Fibroblast of lung (primary cell): Measurements from ENCODE around the gene TMEM236. TPM values are rescaled to one million over a fixed set of nuclear protein-coding genes. Genes with fewer than 3 reads are reported as not detected.

Experiments used
- DNase-seq, 2 donors: peaks; one replicate each; pipeline versions ENCODE4 v3.0.0 to v3.0.0-alpha.2; 2010; ENCODE audit warnings: low read depth in 2 of 2
- H2AFZ ChIP-seq: 2 replicates; pipeline ENCODE4 v1.5.1; 2012; ENCODE audit warnings: low read length, control low read depth, inconsistent platforms
- H3K27ac ChIP-seq: 2 replicates; pipeline ENCODE4 v1.5.1; 2011; ENCODE audit warnings: low read length, control low read depth; ENCODE audit not compliant: insufficient read depth
- H3K27me3 ChIP-seq: 2 replicates; pipeline ENCODE4 v1.5.1; 2011; ENCODE audit warnings: mild to moderate bottlenecking, low read length; ENCODE audit not compliant: control insufficient read depth, insufficient read depth
- H3K36me3 ChIP-seq: 2 replicates; pipeline ENCODE4 v1.5.1; 2011; ENCODE audit warnings: low read length; ENCODE audit not compliant: control insufficient read depth, insufficient read depth
- H3K4me1 ChIP-seq: 2 replicates; pipeline ENCODE4 v1.5.1; 2011; ENCODE audit warnings: low read length; ENCODE audit not compliant: control insufficient read depth, insufficient read depth; ENCODE audit errors: extremely low read depth
- H3K4me2 ChIP-seq: 2 replicates; pipeline ENCODE4 v1.5.1; 2011; ENCODE audit warnings: low read length, control low read depth; ENCODE audit not compliant: insufficient read depth; ENCODE audit errors: extremely low read depth
- H3K4me3 ChIP-seq, 4 experiments: fragments of 200-600 bp in 1 of 4; sonication (generic) in 1 of 4; replicated peaks in 1 of 4; 2 replicates each; pipeline ENCODE4 v1.5.1; 2011 to 2016; ENCODE audit warnings: low read length in 4 of 4, low read depth in 3 of 4, mild to moderate bottlenecking in 3 of 4, control low read depth in 2 of 4, inconsistent platforms in 1 of 4, mixed read lengths in 1 of 4; ENCODE audit not compliant: insufficient read depth in 1 of 4; ENCODE audit errors: control extremely low read depth in 1 of 4
- H3K79me2 ChIP-seq: 2 replicates; pipeline ENCODE4 v1.5.1; 2012; ENCODE audit warnings: mild to moderate bottlenecking, low read length, inconsistent platforms; ENCODE audit not compliant: control insufficient read depth, insufficient read depth
- H3K9ac ChIP-seq: 2 replicates; pipeline ENCODE4 v1.5.1; 2011; ENCODE audit warnings: mild to moderate bottlenecking, low read length, control low read depth; ENCODE audit not compliant: insufficient read depth
- H3K9me3 ChIP-seq: 2 replicates; pipeline ENCODE4 v1.5.1; 2012; ENCODE audit warnings: low read depth, low read length; ENCODE audit not compliant: control insufficient read depth, insufficient read depth
- H4K20me1 ChIP-seq: 2 replicates; pipeline ENCODE4 v1.5.1; 2011; ENCODE audit warnings: low read length; ENCODE audit not compliant: control insufficient read depth, insufficient read depth; ENCODE audit errors: extremely low read depth
- EZH2 ChIP-seq: IDR thresholded peaks from 2 replicates; pipeline ENCODE4 v1.5.1; 2012; ENCODE audit warnings: low read length, control low read depth, mild to moderate bottlenecking; ENCODE audit errors: missing control alignments
- polyA plus RNA-seq, 2 donors: library from polyadenylated mRNA; depleted of rRNA in 1 of 2; stranded (reverse) in 1 of 2; unstranded in 1 of 2; fragments of >200 nt; gene quantifications; 2 replicates each; pipeline ENCODE4 v1.2.1, GENCODE V29; 2011 to 2012; ENCODE audit warnings: missing spikeins in 1 of 2
- total RNA-seq: library from RNA; depleted of rRNA; stranded (reverse); fragments of >200 nt; gene quantifications from 2 replicates; pipeline ENCODE4 v1.2.1, GENCODE V29; 2014
- TF ChIP-seq, protein P1 (sequence below), 2 donors: IDR thresholded peaks in 1 of 2; conservative IDR thresholded peaks in 1 of 2; 1 replicate in 1 of 2; 2 replicates in 1 of 2; pipeline ENCODE4 v1.5.1; 2011 to 2012; ENCODE audit warnings: low read length in 2 of 2, control low read depth in 1 of 2, inconsistent platforms in 1 of 2, low read depth in 1 of 2, mild to moderate bottlenecking in 1 of 2

The TMEM236 gene
- total and polyA plus RNA-seq, 2 donors (not counting 1 experiment from before 2014, with no cell fraction given): 0.03 to 0.17 TPM

DNA sequence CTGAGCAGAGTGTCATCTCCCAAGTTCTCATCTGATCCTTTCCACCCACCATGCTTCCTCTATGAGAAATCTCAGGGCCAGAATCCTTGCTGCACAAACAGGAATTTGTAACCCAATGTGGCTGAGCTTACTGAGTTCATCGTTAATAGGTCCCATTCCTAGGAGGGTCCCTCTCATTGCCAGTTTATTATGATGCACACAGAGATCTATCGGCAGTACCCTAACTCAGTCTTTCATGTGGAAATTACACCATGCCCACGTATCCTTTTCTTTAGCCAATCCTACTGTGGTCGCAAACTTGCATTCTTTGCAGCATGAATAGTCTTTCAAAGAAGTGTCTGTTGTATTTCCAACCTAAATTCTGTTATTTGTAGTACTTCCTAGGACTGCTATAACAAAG is 12.1 kb downstream of the TMEM236 start:
- no peaks in the 10 kb centered on the region for H3K79me2 ChIP-seq
- TF ChIP-seq, protein P1, sequence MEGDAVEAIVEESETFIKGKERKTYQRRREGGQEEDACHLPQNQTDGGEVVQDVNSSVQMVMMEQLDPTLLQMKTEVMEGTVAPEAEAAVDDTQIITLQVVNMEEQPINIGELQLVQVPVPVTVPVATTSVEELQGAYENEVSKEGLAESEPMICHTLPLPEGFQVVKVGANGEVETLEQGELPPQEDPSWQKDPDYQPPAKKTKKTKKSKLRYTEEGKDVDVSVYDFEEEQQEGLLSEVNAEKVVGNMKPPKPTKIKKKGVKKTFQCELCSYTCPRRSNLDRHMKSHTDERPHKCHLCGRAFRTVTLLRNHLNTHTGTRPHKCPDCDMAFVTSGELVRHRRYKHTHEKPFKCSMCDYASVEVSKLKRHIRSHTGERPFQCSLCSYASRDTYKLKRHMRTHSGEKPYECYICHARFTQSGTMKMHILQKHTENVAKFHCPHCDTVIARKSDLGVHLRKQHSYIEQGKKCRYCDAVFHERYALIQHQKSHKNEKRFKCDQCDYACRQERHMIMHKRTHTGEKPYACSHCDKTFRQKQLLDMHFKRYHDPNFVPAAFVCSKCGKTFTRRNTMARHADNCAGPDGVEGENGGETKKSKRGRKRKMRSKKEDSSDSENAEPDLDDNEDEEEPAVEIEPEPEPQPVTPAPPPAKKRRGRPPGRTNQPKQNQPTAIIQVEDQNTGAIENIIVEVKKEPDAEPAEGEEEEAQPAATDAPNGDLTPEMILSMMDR (conservative IDR thresholded peaks at IDR 0.05 in 1 of 2, IDR thresholded peaks at IDR 0.05 in 1 of 2; ENCODE audit: low read depth in 1 of 2, low read length in 2 of 2): no peak
- no peak for TF ChIP-seq EZH2

DNA sequence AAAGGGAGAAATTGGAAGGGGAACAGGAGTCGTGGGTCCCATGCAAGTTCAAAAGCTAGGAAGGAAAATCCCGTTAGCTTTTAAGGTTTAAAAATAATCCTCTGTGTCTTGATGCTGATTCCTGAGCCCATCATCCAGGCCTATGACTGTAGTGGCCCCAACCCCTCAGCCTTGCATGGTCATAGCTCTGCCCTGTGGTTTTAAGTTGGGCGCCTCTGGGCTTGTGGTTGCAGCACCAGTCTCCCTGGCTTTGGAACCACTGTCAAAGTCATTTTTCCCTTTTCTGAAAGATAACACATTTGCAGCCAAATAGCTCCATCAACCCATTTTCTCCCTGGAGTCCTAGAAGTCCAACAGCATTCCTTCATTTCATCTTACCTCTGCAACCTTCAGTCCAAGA is 13.6 kb downstream of the TMEM236 start:
- H2AFZ ChIP-seq: no peak overlapping the region
- no peak overlapping the region for H3K4me2 ChIP-seq
- no peak overlapping the region for H3K27ac ChIP-seq
- no peak overlapping the region for H3K9ac ChIP-seq
- no peaks in the 10 kb centered on the region for H3K36me3 ChIP-seq
- no peak overlapping the region for H3K4me3 ChIP-seq
- no peaks in the 10 kb centered on the region for H3K79me2 ChIP-seq
- no peaks in the 10 kb centered on the region for H3K9me3 ChIP-seq
- H3K4me1 ChIP-seq: no peaks in the 10 kb centered on the region
- H4K20me1 ChIP-seq: no peaks in the 10 kb centered on the region
- DNase-seq: no peak
- TF ChIP-seq, protein P1 (conservative IDR thresholded peaks at IDR 0.05 in 1 of 2, IDR thresholded peaks at IDR 0.05 in 1 of 2; ENCODE audit: low read depth in 1 of 2, low read length in 2 of 2): no peak
- no peak for TF ChIP-seq EZH2
- no peaks in the 10 kb centered on the region for H3K27me3 ChIP-seq

More for the DNA sequence above, 12.1 kb downstream of the TMEM236 start:
- no peaks in the 10 kb centered on the region for H3K9me3 ChIP-seq
- H3K4me3 ChIP-seq: no peak overlapping the region
- no peak overlapping the region for H3K9ac ChIP-seq
- DNase-seq: no peak
- no peak overlapping the region for H3K4me2 ChIP-seq
- H3K4me1 ChIP-seq: no peaks in the 10 kb centered on the region
- no peaks in the 10 kb centered on the region for H4K20me1 ChIP-seq
- H3K36me3 ChIP-seq: no peaks in the 10 kb centered on the region
- no peak overlapping the region for H3K27ac ChIP-seq
- no peak overlapping the region for H2AFZ ChIP-seq
- no peaks in the 10 kb centered on the region for H3K27me3 ChIP-seq

DNA sequence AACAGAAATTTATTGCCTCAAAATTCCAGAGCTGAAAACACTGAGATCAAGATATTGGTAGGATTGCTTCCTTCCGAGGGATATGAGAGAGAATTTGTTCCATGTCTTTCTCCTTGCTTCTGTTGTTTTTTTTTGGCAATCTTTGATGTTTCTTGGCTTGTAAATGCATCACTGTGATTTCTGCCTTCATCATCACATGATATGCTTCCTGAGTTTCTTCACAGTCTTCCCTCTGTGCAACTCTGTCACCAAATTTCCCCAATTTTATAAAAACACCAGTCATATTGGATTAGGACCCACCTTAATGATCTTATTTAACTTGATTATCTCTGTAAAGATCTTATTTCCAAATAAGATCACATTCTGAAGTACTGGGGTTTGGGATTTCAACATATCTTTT is 14.7 kb downstream of the TMEM236 start:
- H3K27ac ChIP-seq: no peak overlapping the region
- no peaks in the 10 kb centered on the region for H4K20me1 ChIP-seq
- H3K4me2 ChIP-seq: no peak overlapping the region
- H3K36me3 ChIP-seq: no peaks in the 10 kb centered on the region
- no peaks in the 10 kb centered on the region for H3K27me3 ChIP-seq
- no peaks in the 10 kb centered on the region for H3K79me2 ChIP-seq
- H2AFZ ChIP-seq: no peak overlapping the region
- TF ChIP-seq EZH2: no peak
- TF ChIP-seq, protein P1 (conservative IDR thresholded peaks at IDR 0.05 in 1 of 2, IDR thresholded peaks at IDR 0.05 in 1 of 2; ENCODE audit: low read depth in 1 of 2, low read length in 2 of 2): no peak
- no peak overlapping the region for H3K4me3 ChIP-seq
- no peaks in the 10 kb centered on the region for H3K4me1 ChIP-seq
- no peak for DNase-seq
- no peak overlapping the region for H3K9ac ChIP-seq
- H3K9me3 ChIP-seq: no peaks in the 10 kb centered on the region
